ENCODE measurements around the gene FHIT.

FHIT gene

DNA sequence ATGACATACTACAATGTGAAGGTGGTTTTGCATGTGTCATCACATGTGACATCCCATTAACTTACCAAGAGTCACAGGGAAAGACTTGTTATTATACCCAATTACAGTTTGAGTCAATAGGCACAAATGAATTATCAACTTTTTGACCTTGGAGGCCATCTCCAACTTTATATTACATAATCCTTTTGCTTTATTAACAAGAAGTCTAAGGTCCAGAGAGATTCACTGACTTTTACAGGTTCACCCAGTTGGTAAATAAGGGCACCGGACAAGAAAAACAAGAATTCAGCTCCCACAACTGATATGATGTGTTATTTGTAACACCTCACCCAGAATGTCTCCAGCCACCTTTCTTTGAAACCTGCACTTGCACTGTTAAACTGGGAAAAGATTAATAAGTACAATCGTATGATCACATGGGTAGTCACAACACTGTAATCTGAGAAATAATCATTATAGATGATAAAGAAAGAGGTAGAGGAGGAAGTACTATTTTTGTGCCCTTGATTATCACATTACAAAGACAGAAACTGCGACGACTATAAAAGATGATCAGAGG is 928.9 kb downstream of the FHIT start:
- TF ChIP-seq, protein P1, sequence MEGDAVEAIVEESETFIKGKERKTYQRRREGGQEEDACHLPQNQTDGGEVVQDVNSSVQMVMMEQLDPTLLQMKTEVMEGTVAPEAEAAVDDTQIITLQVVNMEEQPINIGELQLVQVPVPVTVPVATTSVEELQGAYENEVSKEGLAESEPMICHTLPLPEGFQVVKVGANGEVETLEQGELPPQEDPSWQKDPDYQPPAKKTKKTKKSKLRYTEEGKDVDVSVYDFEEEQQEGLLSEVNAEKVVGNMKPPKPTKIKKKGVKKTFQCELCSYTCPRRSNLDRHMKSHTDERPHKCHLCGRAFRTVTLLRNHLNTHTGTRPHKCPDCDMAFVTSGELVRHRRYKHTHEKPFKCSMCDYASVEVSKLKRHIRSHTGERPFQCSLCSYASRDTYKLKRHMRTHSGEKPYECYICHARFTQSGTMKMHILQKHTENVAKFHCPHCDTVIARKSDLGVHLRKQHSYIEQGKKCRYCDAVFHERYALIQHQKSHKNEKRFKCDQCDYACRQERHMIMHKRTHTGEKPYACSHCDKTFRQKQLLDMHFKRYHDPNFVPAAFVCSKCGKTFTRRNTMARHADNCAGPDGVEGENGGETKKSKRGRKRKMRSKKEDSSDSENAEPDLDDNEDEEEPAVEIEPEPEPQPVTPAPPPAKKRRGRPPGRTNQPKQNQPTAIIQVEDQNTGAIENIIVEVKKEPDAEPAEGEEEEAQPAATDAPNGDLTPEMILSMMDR (IDR thresholded peaks at IDR 0.05; ENCODE audit: low read depth, low read length, missing control alignments): no peak
- Histone ChIP-seq H3K4me3 (ENCODE audit: low read depth, low read length) (no peak overlapping the region), H3K27ac (no peak overlapping the region), H3K36me3 (replicated peaks) (no peaks in the 10 kb centered on the region), H3K27me3 (replicated peaks) (no peaks in the 10 kb centered on the region)
- no peak for DNase-seq
- in situ Hi-C loops (cut with HindIII; ENCODE audit: low pct_ligation_motif_present, low sequenced_read_pairs): no loop called here

DNA sequence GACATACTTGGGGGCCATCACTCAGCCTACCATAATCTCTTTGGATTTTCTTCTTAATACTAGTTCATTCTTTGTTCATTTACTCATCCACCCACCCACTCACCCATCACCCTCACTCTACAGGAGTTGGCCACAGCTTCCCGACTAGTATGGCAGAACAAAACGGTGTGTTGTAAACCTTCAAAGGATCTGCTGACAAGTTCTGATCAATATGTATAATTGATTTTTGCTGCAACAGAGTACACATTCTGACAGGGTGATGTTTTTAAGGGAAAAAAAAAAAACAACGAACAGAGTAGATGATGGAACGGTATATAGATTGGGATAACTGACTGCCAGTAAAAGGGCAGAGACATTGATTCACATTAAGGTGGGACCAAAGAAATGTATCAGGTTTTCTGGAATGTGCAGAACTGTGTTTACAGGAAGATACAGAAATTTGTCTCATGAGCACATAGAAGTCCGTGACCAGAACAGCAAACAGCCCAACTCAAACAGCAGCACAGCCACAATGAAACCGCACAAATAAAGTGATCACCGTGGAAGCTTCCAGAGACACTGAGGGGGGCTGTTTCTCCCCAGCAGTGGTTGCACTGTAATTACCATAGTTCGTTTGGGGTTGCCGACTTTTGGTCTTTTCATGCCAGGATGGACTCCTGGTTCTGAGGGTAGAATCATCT is 931.9 kb downstream of the FHIT start:
- TF ChIP-seq, protein P1 (IDR thresholded peaks at IDR 0.05; ENCODE audit: low read depth, low read length, missing control alignments): no peak
- Histone ChIP-seq H3K27me3 (replicated peaks) (no peaks in the 10 kb centered on the region), H3K4me3 (ENCODE audit: low read depth, low read length) (no peak overlapping the region), H3K27ac (no peak overlapping the region), H3K36me3 (replicated peaks) (no peaks in the 10 kb centered on the region)
- in situ Hi-C loops (cut with HindIII; ENCODE audit: low pct_ligation_motif_present, low sequenced_read_pairs): no loop called here
- DNase-seq: no peak

DNA sequence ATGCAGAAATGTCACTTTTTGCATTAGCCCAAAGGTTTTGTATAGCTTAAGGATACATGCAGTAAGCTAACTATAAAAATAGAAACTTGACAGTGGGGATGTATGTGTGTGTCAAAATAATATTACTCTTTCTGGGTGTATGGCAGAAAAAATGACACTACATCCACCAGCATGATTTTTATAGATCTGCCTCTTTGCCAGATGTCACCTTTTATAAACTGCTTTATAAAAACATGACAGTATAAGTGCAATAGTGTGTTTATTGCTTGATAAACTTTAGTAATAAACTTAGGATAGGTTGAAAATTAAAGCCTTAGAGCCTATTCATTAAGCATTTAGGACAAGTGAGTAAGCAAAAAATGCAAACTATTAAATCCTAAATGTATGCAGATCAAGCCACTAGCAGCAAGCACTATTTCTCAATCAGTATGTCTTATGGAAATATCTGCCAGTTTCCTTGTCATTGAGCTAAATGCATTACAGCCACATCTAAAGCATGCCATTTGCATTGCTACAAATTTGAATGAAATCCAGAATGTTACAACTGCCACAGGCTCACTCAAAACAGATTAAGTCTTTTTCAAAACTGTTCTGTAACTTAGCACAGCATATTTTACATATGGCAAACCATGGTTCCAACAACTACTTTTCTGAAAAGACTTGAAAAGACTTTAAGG is 935.0 kb downstream of the FHIT start:
- in situ Hi-C loops (cut with HindIII; ENCODE audit: low pct_ligation_motif_present, low sequenced_read_pairs): no loop called here
- TF ChIP-seq, protein P1 (IDR thresholded peaks at IDR 0.05; ENCODE audit: low read depth, low read length, missing control alignments): no peak
- no peak for DNase-seq
- Histone ChIP-seq H3K4me3 (ENCODE audit: low read depth, low read length) (no peak overlapping the region), H3K36me3 (replicated peaks) (no peaks in the 10 kb centered on the region), H3K27ac (no peak overlapping the region), H3K27me3 (replicated peaks) (no peaks in the 10 kb centered on the region)

DNA sequence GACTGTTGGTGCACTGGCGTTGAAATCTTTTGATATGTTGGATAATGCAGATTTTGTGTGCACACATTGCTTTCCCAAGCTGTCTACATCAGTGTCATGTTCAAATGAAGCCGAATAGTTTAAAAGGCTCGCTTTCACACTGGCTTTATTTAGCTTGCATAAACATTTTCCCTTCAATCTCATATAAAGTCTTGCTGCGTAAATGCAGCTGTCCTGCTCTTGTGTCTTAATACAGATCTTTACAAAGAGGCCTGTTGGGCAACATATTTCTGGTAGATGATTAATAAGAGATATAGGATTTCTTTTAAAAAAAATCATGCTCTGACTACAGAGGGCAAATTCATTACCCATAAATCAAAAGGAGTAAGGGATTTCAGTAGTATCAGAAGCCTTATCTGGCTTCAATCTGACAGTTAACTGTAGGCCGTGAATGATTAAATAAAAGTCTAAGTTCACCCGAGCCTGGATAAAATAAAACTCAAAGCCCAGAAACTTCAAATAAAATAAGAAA is 937.2 kb downstream of the FHIT start:
- DNase-seq: no peak
- Histone ChIP-seq H3K27ac (no peak overlapping the region), H3K36me3 (replicated peaks) (no peaks in the 10 kb centered on the region), H3K27me3 (replicated peaks) (no peaks in the 10 kb centered on the region), H3K4me3 (ENCODE audit: low read depth, low read length) (no peak overlapping the region)
- in situ Hi-C loops (cut with HindIII; ENCODE audit: low pct_ligation_motif_present, low sequenced_read_pairs): no loop called here
- TF ChIP-seq, protein P1 (IDR thresholded peaks at IDR 0.05; ENCODE audit: low read depth, low read length, missing control alignments): no peak

DNA sequence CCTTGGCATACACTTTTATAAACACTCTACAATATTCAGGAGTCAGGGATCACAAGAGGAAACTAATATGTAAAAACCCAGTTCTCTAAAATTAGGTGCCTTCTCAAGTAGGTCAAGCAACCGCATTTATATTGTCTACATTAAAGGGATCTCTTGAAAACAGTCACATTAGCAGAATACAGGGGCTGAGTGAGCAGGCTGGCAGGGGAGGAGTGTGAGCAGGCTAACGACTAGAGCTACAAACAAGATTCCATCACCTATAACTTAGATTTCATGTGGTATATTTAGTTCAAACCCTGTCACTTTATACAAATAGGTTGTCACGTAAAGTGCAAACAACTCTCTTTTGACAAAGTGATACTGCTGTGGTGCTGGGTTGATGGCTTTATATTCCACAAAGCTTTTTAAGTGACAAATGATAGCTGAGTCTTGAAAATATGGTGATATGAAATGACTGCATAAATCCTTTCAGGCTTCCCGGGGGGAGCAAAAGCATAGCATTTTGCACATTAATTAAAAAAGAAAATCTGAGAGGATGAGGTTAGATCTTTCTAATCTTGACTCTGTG is 937.9 kb downstream of the FHIT start:
- Histone ChIP-seq H3K27me3 (replicated peaks) (no peaks in the 10 kb centered on the region), H3K4me3 (ENCODE audit: low read depth, low read length) (no peak overlapping the region), H3K36me3 (replicated peaks) (no peaks in the 10 kb centered on the region), H3K27ac (no peak overlapping the region)
- in situ Hi-C loops (cut with HindIII; ENCODE audit: low pct_ligation_motif_present, low sequenced_read_pairs): no loop called here
- TF ChIP-seq, protein P1 (IDR thresholded peaks at IDR 0.05; ENCODE audit: low read depth, low read length, missing control alignments): no peak
- no peak for DNase-seq
